Thoracic aorta (tissue), 2 donors: ENCODE results near the gene PTPN1. TPM values are rescaled to one million over a fixed set of nuclear protein-coding genes. Genes with fewer than 3 reads are reported as not detected.

Experiments
- ATAC-seq: fragments of 150-250 bp; one replicate; pipeline ENCODE4 v1.8.0; 2017; ENCODE audit warnings: low read depth; ENCODE audit not compliant: insufficient number of reproducible peaks, low FRiP score
- DNase-seq: peaks from one replicate; pipeline ENCODE4 v3.0.0-alpha.2; 2020; ENCODE audit warnings: low spot score
- H3K27ac ChIP-seq, 2 donors: fragments of 200-600 bp; sonication (generic); 1 replicate in 1 of 2; 2 replicates in 1 of 2; pipeline ENCODE4 v1.5.1; 2016; ENCODE audit warnings: mild to moderate bottlenecking in 2 of 2, moderate library complexity in 2 of 2
- H3K27me3 ChIP-seq: fragments of 200-600 bp; sonication (generic); replicated peaks from 2 replicates; pipeline ENCODE4 v1.6.0; 2016; ENCODE audit warnings: mild to moderate bottlenecking; ENCODE audit not compliant: insufficient read depth
- H3K36me3 ChIP-seq: fragments of 200-600 bp; sonication (generic); one replicate; pipeline ENCODE4 v1.5.1; 2016
- H3K4me1 ChIP-seq, 2 donors: fragments of 200-600 bp; sonication (generic); 1 replicate in 1 of 2; 2 replicates in 1 of 2; pipeline versions ENCODE4 v1.5.1 to v1.6.0; 2016; ENCODE audit warnings: low read depth in 2 of 2, mild to moderate bottlenecking in 1 of 2; ENCODE audit not compliant: control insufficient read depth in 1 of 2
- H3K4me3 ChIP-seq: fragments of 200-600 bp; sonication (generic); 2 replicates; pipeline ENCODE4 v1.5.1; 2016; ENCODE audit warnings: mild to moderate bottlenecking
- H3K9me3 ChIP-seq: fragments of 200-600 bp; sonication (generic); 2 replicates; pipeline ENCODE4 v1.5.1; 2016
- total RNA-seq, 2 donors: library from RNA; depleted of rRNA; stranded (reverse); fragments of >200 nt; gene quantifications; one replicate each; pipeline versions ENCODE4 v1.1.0 to v1.2.3, GENCODE V29; 2016
- TF ChIP-seq, protein P1 (sequence below): fragments of 200-600 bp; sonication (generic); IDR thresholded peaks from one replicate; pipeline ENCODE4 v1.5.1; 2019; ENCODE audit warnings: antibody characterized with exemption

Gene PTPN1
- total RNA-seq, 2 donors from 2014 or later: 32.5 to 68.9 TPM

DNA sequence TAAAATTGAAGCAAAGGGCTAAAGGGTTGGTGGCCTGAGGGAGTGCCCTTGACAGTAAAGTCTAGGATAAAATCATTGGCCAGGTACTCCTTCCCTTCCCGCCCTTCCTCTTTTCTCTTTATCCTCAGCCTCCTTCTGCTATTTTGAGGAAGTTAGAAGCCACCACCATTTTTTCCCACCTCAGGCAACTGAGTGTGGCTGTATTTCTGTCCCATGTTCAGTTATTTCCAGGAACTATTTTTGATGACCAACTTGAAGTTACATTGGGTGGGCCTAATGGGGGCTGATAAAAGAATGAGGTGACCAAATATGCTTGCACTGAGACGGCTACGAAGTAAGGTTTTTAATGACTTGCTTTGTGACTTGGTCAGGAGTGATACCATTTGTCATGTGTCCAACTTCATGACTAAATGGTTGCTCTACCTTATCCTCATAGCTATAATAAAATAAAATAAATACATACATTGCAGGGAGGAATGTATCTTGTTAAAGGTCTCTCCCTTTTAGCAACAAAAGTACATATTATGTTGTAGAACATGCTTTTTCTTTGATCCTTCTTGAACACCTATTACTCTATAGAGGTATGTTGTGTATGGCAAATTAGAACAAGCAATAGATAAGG, 12.0 kb downstream of the PTPN1 start:
- ATAC-seq (no peak), DNase-seq (no peak)
- Histone ChIP-seq H3K4me3 (no peak overlapping the region), H3K36me3 (no peaks in the 10 kb centered on the region), H3K27me3 (no peaks in the 10 kb centered on the region), H3K27ac (no peak overlapping the region), H3K4me1 (peaks cover 60 to 69% of the 10 kb centered on the region in 2 donors), H3K9me3 (no peaks in the 10 kb centered on the region)
- TF ChIP-seq, protein P1, sequence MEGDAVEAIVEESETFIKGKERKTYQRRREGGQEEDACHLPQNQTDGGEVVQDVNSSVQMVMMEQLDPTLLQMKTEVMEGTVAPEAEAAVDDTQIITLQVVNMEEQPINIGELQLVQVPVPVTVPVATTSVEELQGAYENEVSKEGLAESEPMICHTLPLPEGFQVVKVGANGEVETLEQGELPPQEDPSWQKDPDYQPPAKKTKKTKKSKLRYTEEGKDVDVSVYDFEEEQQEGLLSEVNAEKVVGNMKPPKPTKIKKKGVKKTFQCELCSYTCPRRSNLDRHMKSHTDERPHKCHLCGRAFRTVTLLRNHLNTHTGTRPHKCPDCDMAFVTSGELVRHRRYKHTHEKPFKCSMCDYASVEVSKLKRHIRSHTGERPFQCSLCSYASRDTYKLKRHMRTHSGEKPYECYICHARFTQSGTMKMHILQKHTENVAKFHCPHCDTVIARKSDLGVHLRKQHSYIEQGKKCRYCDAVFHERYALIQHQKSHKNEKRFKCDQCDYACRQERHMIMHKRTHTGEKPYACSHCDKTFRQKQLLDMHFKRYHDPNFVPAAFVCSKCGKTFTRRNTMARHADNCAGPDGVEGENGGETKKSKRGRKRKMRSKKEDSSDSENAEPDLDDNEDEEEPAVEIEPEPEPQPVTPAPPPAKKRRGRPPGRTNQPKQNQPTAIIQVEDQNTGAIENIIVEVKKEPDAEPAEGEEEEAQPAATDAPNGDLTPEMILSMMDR: no peak

DNA sequence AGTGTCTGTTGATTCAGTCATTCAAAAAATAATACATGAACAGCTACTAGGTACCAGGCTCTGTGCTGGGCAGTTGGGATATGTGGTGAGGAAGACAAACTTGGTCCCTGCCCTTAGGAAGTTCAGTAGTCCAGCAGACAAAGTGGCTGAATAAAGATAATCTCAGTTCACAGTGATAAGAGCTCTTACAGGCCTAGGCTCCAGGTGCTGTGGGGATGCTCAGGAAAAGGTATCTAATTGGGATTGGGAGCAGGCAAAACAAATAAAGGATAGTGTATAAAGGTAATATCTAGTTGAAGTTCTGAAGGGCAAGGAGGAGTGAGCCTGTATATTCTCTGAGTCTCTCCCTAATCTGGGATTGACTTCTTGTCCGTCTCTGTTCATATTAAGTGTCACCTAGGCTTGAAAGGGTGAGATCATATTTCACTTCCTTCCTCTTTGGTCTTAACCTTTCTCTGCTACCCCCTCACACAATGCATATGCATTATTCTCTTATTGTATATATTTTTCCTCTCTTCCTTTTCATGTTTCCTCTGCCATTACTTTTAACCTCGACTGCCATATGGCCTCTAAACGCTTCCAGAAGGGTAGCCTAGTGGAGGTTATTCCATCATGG, 13.5 kb downstream of the PTPN1 start:
- peaks cover 45 to 68% of the 10 kb centered on the region in 2 donors for H3K4me1 ChIP-seq
- TF ChIP-seq, protein P1: no peak
- no peak overlapping the region for H3K4me3 ChIP-seq
- DNase-seq: no peak
- H3K27me3 ChIP-seq: no peaks in the 10 kb centered on the region
- H3K9me3 ChIP-seq: no peaks in the 10 kb centered on the region
- H3K36me3 ChIP-seq: no peaks in the 10 kb centered on the region
- no peak for ATAC-seq
- no peak overlapping the region for H3K27ac ChIP-seq

DNA sequence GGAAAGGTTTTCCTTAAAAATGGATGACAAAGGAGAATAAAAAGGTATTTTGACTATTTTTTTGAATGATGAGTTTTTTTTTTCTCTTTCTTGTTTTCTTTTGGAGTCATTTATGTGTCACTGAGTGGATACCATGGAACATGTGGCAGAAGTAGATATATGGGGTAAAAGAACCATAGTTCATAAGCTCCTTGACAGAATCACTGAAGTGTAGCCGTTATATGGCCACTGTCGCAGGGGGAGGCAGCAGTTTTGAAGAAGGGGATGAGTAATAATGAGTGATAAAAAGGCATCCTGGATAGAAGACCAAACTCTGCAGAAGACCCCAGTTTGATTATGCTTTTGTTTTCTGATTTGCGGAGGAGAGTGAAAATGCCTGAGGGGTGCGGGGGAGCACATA, 15.5 kb downstream of the PTPN1 start:
- no peak overlapping the region for H3K4me3 ChIP-seq
- TF ChIP-seq, protein P1: no peak
- H3K27ac ChIP-seq: no peak overlapping the region
- ATAC-seq (no peak), DNase-seq (no peak)
- H3K4me1 ChIP-seq: peaks cover 48 to 67% of the 10 kb centered on the region in 2 donors
- H3K9me3 ChIP-seq: no peaks in the 10 kb centered on the region
- H3K27me3 ChIP-seq: no peaks in the 10 kb centered on the region
- H3K36me3 ChIP-seq: no peaks in the 10 kb centered on the region

DNA sequence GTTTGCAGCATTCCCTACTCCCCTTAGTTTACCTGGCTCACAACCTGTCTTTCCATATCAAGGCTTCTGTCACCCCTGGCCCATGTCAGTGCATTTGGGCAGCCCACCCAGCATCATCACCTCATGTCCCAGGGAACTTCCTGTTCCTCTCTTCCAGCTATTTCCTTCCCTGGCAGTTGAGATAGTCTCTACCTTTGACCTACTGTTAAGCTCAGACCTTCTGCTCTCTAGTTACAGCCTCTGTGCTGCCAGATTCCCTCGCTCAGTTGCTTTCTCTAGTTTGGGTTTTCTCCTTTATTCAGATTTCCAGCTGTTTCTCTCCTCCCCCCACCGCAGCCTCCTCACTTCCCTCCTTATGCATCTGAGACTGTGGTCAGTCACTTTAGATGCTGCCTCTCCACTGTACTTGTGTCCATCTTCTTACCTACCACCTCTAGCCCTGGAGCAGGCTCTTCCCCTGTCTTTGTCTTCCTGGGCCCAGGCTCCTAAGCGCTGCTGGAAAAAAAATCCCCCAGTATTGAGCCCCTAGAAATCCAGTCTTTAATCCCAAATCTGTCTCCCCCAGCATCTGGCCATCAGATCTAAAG, 16.3 kb downstream of the PTPN1 start:
- Histone ChIP-seq H3K4me1 (peaks cover 42 to 60% of the 10 kb centered on the region in 2 donors), H3K9me3 (no peaks in the 10 kb centered on the region), H3K27ac (no peak overlapping the region), H3K4me3 (no peak overlapping the region), H3K27me3 (no peaks in the 10 kb centered on the region), H3K36me3 (no peaks in the 10 kb centered on the region)
- TF ChIP-seq, protein P1: no peak
- ATAC-seq: no peak
- DNase-seq: no peak

DNA sequence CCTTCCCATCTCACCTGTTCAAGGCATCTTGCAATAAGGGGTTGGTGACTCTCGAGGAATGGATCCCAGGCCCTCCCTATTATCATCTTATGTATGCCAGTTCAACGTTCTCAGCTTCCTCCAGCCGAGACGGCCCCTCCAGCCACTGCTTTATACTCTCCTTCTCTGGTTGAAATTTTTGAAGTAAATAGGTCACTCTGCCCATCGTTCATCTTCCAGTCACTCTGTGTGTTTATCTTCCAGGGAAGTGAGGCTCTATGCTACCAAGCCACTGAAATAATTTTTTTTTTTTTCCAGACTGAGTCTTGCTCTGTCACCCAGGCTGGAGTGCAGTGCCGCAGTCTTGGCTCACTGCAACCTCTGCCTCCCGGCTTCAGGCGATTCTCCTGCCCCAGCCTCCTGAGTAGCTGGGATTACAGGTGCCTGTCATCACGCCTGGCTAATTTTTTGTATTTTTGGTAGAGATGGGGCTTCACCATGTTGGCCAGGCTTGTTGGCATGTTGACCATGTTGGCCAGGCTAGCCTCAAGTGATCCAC, 17.0 kb downstream of the PTPN1 start:
- no peaks in the 10 kb centered on the region for H3K9me3 ChIP-seq
- no peak for DNase-seq
- ATAC-seq: no peak

More for the DNA sequence above, 17.0 kb downstream of the PTPN1 start:
- Histone ChIP-seq H3K4me1 (peaks cover 45 to 60% of the 10 kb centered on the region in 2 donors), H3K4me3 (no peak overlapping the region), H3K27ac (no peak overlapping the region), H3K36me3 (no peaks in the 10 kb centered on the region), H3K27me3 (no peaks in the 10 kb centered on the region)
- TF ChIP-seq, protein P1: no peak
